ENCODE results near the gene SORCS1.

Gene SORCS1

GRCh38 chr10:106982268-106982667 is 182.2 kb downstream of the SORCS1 start:
- DNase-seq: no peak

GRCh38 chr10:106981452-106982075 is 182.9 kb downstream of the SORCS1 start:
- DNase-seq: no peak

GRCh38 chr10:106980495-106981451 is 183.7 kb downstream of the SORCS1 start:
- DNase-seq: no peak

- no peak for DNase-seq
Observed at GRCh38 chr10:106978756-106979155, 185.8 kb downstream of the SORCS1 start.

- no peak for DNase-seq
Observed at GRCh38 chr10:106973716-106974115, 190.8 kb downstream of the SORCS1 start.

GRCh38 chr10:106973288-106973687 is 191.2 kb downstream of the SORCS1 start:
- DNase-seq: no peak

GRCh38 chr10:106972381-106972780 is 192.1 kb downstream of the SORCS1 start:
- DNase-seq: no peak

- DNase-seq: no peak
Observed at GRCh38 chr10:106971411-106971831, 193.1 kb downstream of the SORCS1 start.

- DNase-seq: no peak
Observed at GRCh38 chr10:106967452-106967851, 197.1 kb downstream of the SORCS1 start.

GRCh38 chr10:106960812-106961211 is 203.7 kb downstream of the SORCS1 start:
- no peak for DNase-seq

GRCh38 chr10:106959521-106959920 is 205.0 kb downstream of the SORCS1 start:
- DNase-seq: no peak

GRCh38 chr10:106958589-106959361 is 205.7 kb downstream of the SORCS1 start:
- DNase-seq: no peak

- DNase-seq: no peak
Observed at GRCh38 chr10:106957823-106958588, 206.5 kb downstream of the SORCS1 start.

- DNase-seq: no peak
Observed at GRCh38 chr10:106956216-106956915, 208.1 kb downstream of the SORCS1 start.

- no peak for DNase-seq
Observed at GRCh38 chr10:106955133-106955532, 209.4 kb downstream of the SORCS1 start.

- DNase-seq: no peak
Observed at GRCh38 chr10:106952033-106952432, 212.5 kb downstream of the SORCS1 start.

GRCh38 chr10:106949680-106950478 is 214.6 kb downstream of the SORCS1 start:
- no peak for DNase-seq

GRCh38 chr10:106947643-106948042 is 216.9 kb downstream of the SORCS1 start:
- DNase-seq: no peak

GRCh38 chr10:106942035-106942662 is 222.4 kb downstream of the SORCS1 start:
- DNase-seq: no peak

- no peak for DNase-seq
Observed at GRCh38 chr10:106941297-106942034, 223.0 kb downstream of the SORCS1 start.

All from activated CD4-positive, alpha-beta T cell treated with anti-CD3 and anti-CD28 coated beads, Interleukin-10, Interleukin-2, amounts not matched to agents 100 ng/mL and 50 ng/mL, durations not matched to agents 16 hours and 8 hours (primary cell).